ENCODE measurements around the gene SIRPB1.
"Not testable (repeated sequence)": the region's sequence is repeated elsewhere in the genome, so short reads cannot be mapped to it uniquely, and the experiment has no call there.

Gene SIRPB1

GRCh38 chr20:1588533-1589460 is 31.0 kb downstream of the SIRPB1 start:
- DNase-seq (ENCODE audit: low read depth): no peak

DNA sequence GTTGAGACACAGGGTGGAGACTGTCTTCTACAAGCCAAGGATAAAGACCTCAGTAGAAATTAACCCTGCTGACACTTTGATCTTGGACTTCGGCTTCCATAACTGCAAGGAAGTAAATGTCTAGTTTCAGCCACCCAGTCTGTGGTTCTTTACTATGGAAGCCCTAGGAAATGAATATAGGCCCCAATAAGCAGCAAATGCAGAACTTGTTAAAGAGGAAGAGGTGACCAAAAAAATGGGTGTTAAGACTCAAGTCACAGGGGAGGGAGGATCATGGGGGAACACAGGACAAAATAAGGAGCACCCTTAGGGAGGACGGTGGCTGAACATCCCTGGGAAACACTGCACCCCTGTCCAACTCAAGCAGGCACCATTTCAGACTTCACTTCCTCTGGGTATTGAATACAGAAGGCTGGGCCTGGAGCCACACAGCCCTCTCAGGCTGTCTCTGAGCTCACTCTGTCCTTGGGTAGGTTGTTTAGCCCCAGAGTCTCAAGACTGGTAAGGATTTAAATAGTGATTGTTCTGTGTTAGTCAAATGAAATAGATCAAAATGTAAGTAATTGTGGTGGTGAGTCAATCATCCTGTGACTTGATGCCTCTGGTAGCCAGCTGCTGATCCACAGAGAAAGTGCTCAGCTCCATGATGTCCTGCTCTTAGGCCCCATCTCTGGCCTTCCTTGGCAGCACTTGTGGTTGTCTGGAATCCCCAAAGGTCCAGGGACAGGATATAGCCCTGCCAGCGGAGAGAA is 31.9 kb downstream of the SIRPB1 start:
- no peak for DNase-seq (ENCODE audit: low read depth)

GRCh38 chr20:1579488-1579887 is 40.3 kb downstream of the SIRPB1 start:
- DNase-seq (ENCODE audit: low read depth): no peak

DNA sequence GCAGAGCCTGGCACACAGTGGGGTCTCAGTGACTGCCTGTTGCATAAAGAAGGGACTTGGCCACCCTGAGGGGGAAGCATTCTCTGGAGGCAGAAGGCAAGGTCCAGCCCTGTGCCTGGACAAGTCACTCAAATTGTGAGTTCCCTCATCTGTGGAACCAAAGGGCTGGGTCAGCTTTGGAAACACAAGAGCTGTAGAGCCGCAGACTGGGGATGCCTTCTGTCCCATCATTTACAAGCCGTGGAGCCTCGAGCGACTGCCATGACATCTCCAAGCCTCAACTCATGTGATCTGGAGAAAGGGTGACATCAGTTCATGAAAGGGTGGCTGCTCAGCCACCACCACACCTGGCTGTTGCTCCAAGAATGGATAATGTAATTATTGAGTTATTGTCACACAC is 41.9 kb downstream of the SIRPB1 start:
- no peak for DNase-seq (ENCODE audit: low read depth)

DNA sequence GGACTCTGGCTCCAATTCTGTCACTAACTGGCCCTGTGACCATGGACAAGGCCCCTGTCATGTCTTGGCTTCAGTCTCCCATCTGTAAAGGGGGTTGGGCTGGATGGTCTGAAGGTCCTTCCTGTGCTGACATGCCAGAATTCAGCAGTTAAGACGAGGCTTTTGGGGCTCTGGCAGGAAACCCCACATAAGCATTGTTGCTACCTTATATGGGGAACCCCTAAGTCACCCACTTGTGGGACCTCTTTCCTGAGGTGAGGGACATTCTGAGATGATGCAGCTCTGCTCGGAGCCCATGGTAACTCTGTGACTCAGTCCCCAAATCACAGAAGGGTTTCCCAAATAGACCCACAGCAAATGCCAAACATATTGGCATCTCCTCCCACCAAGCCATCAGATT is 42.5 kb downstream of the SIRPB1 start:
- not testable (repeated sequence) for DNase-seq (ENCODE audit: low read depth)

DNA sequence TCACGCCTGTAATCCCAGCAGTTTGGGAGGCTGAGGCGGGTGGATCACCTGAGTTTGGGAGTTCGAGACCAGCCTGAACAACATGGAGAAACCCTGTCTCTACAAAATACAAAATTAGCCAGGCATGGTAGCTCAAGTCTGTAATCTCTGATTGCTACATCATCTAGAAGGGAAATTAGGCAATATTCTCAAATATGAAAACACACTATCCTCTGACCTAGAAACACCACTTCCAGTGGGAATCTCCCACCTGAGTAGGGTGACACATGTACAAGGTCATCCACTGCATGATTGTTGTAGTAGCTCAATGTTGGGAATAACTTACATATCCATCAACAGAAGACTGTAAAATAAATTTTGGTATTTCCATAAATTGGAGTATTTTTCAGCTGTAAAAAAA is 43.2 kb downstream of the SIRPB1 start:
- DNase-seq (ENCODE audit: low read depth): no peak

DNA sequence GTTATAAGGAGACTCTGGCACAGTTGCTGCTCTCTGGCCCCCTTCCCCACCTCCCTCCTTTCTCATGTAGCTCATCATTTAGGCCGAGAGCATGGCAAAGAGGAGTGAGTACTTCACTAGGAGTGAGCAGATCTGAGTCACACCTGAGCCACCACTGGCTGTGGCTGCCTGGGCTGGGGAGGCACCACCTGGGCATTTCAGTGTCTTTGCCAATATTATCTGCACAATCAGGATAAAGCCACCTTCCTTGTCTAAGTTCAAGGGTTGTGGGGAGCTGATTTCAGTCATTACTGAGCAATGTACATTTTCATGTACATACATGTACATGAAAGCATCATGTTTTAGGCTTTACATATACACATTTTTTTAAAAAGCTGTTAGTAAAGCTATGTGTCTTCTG is 43.8 kb downstream of the SIRPB1 start:
- not testable (repeated sequence) for DNase-seq (ENCODE audit: low read depth)

- DNase-seq (ENCODE audit: low read depth): not testable (repeated sequence)
Measured at GRCh38 chr20:1571583-1571982, 48.2 kb downstream of the SIRPB1 start.
